NCI-H460 (cell line): Measurements from ENCODE around the gene CPNE4. TPM values are rescaled to one million over a fixed set of nuclear protein-coding genes. Genes with fewer than 3 reads are reported as not detected.

ENCODE experiments used
- DNase-seq: peaks from one replicate; pipeline ENCODE4 v3.0.0-alpha.2; 2016; ENCODE audit warnings: low read depth; ENCODE audit errors: extremely low read depth
- total RNA-seq: library from RNA; depleted of rRNA; stranded (reverse); fragments of >200 nt; shearing (Covaris generic); gene quantifications from 2 replicates; pipeline ENCODE4 v1.2.3, GENCODE V29; 2014

Gene CPNE4
- total RNA-seq, 1 experiment from 2014 or later = 0.54 TPM

DNA sequence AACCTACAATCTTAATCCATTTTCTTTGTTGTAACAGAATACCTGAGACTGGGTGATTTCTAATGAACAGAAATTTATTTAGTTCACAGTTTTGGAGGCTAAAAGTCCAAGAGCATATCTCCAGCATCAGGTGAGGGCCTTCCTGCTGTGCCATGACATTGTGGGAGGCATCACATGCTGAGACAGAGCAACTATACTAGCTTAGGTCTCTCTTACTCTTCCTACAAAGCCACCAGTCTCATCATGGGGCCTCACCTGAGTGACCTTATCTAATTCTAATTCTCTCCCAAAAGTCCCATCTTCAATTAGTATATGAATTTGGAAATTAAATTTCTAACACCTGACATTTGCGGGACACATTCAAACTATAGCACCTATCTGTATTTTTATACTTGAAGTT, 285.0 kb downstream of the CPNE4 start:
- DNase-seq = no peak

DNA sequence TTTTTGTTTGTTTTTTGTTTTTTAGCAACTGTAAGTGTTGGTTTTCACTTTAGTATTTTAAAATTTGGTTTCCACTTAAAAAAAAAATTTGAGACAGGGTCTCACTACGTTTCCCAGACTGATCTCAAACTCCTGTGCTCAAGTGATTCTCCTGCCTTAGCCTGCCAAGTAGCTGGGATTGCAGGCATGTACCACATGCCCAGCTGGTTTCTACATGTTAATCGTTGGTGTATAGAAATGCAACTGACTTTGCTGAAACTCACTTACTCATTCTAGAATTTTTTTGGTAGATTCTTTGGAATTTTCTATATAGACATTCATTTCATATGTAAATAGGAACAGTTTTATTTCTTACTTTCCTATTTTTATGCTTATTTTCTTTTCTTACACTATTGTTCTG, 287.3 kb downstream of the CPNE4 start:
- no peak for DNase-seq

DNA sequence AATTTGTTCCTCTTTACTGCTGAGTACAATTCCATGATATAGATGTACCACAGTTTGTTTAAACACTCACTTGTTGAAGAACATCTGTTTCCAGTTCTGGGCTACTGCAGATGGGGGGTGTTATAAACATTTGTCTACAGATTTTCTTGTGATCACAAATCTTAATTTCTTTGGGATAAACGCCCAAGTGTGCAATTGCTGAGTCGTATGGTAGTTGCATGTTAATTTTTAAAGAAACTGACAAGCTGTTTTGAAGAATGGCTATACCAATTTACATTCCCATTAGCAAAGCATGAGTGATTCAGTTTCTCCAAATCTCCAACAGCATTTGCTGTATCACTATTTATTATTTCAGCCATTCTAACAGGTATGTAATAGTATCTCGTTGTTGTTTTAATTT, 290.0 kb downstream of the CPNE4 start:
- DNase-seq = no peak

DNA sequence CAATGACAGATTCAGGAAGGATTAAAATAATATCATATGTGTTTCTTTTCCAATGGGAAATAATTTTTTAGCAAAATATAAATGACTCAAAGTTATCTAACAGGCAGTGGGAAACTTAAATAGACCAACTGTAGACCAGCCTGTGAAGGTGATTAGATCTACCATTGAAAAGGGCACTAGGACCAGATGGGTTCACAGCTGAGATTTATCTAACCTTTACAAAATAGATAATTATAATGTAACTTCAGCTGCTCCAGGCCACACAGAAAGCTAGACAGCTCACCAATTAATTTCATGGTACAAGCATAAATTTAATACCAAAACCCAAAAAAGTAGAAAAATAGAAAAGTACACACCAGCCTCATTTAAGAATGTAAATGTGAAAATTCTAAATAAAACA, 291.7 kb downstream of the CPNE4 start:
- DNase-seq = no peak

DNA sequence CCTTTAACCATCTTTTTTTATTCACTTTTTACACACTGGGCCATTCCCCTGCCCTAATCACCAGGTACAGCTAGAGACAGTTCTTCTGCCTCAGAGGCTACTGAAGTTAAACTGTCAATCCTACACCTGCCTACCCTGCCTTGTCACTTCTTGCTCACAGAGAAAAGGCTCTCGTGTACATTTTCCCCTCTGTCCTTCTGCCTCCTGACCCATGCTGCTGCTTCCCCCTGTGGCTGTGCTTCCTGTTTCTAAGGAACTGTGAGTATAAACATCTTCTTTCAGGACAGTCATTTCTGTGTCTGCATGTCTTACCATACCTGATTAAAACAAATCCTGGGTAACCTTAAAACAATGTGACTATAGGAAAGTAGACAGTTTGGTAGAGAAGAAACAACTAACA, 295.6 kb downstream of the CPNE4 start:
- no peak for DNase-seq

DNA sequence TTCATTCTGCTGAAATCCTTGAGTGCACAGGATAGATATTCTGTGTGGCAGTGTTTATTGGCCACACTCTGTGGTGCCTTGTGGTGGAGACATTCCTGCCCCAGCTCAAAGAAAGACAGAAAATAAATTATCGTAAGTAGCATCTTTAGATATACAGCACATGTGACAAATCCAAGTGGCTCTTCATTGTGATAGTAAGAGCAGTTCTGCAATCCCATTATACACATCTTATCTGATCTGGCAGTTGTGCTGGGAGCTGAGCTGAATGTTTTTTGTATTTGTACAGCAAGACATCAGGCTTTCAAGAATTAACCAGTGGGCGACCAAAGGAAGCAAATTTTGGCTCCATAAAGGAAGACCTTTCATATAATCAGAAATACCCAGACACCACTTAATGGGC, 296.7 kb downstream of the CPNE4 start:
- DNase-seq = no peak

DNA sequence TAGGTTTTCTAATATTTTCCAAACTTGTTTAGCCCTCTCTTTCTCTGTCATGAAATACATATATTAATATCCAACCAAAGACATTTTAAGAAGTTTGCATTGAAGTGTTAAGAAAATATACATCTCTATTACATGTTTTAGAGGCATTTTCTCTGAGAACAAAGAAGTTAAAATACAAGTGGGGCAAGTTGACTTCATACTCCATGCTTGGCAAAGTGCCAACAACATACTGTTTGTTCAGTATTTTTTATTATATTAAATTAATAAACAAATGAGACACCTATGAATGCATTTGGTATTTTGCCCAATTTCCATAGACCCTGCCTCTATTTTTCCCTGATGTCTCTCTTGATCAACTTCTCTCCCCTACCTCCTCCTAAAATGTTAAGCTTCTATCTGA, 299.3 kb downstream of the CPNE4 start:
- DNase-seq = no peak

DNA sequence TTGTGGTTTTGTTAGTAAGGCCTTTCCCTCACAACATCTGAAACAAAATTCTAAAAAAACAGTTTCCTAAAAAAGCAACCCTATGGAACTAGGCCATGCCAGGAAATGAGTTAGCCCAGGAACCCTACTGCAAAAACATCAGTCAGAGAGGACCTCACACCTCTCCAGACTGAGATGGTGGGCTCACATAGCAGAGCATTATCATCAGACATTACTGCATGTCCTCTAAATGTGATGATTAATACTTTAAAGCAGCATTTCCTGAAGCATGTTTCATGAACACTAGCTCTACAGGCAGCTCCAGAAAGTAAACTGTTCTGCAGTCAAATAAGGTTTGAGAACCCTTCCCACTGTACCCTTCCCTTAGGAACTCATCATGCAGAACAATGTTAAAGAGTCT, 299.7 kb downstream of the CPNE4 start:
- no peak for DNase-seq

DNA sequence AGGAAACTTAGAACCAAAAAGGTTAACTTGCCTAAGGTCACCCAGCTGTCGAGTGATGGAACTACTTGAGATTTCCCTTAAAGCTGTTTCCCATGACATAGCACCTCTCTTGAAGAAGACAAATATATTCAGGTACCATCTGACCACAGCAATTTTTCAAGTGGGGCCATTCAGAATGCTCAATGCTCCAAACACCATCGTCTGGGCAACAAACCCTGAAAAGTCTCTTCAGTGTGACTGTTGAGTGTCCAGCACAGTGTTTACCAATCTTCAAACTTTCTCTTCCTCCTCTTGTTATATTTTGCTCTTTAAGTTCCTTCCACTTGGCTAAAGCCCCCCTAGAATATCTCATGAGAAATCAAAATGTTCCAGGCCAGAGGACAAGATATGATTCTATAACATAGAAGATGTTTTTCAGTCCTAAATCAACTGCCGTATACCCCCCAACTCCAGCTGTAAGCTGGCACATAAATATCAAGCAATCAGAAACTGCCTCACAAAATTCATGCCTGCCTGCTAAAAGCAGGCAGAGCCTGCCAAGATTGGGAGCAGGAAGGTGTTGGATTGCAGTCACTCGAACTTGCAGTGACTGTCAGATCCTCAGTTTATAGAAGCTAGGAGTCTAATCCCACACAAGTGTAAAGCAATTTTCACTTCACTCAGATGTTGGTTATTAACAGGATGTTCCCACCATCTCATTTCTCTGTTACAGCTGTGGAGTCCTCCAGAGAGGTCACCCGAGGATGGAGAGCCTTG, 301.6 kb downstream of the CPNE4 start:
- DNase-seq = no peak

DNA sequence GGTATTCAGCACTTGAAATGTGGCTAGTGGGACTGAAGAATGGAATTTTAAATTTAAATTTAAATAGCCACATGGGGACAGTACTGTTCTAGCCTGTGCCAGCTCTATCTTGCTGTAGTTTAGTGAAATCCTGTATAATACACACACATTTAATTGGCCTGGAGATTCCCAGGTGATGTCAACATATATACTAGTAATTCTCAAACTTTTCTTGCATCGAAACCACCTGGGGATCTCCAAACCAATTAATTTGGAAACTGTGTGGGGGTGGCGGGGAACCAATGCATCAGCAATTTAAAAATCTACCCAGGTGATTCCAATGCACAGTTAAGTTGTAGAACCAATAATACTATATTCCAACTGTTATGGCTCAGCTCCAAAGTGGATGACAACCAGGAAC, 303.1 kb downstream of the CPNE4 start:
- DNase-seq = no peak

DNA sequence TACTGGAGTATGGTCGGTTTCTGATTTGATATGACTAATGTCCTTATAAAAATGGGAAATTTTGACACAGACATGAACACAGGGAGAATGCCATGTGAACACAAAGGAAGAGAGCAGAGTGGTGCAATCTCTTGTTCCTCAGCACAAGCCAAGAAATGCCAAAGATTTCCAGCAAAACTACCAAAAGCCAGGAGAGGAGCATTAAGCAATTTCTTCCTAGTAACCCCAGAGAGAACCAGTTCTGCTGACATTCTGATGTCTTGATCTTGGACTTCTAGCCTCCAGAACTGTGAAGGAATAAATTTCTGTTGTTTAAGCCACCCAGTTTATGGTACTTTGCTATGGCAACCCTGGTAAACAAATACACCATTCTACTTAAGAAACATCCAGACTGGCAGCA, 304.2 kb downstream of the CPNE4 start:
- no peak for DNase-seq

DNA sequence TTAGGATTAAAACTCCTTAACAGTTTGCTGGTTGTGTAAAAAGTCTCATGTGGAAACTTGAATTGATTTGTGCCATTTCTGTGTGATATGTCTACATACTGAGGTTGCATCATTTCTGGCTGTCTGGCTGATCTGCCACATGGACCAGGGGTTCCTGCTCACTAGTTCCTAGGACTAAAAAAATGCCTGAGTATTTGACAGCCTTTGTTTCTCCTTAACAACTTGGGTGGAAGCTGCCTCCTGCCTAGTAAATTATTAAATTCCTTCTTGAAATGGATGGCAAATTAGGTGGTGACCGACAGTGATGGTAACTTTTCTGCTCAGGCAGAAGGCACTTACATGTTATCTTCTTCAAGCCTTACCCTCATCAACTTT, 305.2 kb downstream of the CPNE4 start:
- DNase-seq = no peak

DNA sequence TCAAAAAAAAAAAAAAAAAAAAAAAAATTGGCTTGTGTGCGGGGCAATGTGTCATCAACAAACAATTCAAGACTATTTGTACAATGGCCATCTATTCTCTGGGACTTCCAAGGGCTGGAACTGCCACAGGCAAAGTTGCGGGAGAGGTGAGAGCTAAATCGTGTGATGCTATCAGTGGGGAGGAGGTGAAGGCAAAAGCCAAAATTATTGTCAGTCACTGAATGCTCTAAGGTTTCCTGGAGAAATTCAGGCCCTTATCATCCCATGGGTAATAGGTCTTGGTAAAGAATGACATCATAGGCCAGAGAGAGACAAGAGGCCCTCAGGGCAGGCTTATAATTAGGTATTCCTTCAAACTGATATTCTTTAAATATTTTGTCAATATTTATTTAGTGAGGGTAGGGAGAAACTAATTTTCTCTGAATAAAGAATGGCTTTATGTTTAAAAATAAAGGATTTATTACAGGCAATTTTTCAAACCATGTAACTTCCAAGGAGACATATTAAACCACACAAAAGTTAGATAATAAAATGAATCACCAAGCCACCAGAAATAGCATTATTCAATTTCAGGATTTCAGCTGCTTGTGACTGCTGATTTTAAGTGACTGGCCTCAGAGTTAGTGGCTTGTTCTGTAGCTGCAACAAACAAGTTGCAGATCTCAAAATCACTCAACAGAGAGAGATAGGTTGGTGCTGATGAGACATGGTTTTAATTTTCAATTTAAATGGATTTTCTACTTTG, 305.7 kb downstream of the CPNE4 start:
- DNase-seq = no peak

DNA sequence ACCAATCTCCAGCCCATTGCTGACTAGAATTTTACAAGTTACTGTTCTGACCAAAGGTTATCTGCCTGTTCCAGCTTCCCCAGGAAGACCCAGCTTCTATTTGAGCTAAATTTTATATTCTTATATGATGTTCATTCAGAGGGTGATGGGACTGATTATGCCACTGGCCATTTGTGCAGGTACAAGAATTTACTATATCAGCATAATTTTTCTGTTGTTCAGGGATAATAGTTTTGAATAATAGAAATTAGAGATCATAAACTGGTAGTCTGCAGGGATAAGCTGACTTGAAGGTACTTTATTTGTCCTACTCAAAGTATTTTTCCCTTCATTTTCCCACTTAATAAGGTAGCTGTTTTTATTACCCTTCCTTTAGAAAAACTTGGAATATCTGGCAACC, 309.4 kb downstream of the CPNE4 start:
- no peak for DNase-seq

DNA sequence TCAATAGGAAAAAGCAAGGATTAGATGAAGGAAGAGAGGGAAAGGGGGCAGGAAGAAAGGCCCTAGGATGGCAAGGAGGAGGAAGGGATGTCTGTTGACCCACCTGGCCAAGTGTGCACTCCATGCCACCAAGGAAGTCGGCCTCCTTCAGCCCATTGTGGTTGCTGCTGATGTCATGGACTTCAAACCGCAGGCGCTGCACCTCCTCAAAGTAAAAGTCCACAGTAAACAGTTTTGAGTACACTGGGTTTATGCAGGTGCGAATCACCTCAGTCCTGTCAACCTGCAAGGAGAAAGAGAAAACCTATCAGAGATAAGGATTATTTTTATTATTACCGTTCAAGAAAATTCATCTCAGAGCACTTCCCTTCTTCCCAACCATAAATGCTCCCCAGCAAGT, 311.5 kb downstream of the CPNE4 start:
- DNase-seq = no peak

DNA sequence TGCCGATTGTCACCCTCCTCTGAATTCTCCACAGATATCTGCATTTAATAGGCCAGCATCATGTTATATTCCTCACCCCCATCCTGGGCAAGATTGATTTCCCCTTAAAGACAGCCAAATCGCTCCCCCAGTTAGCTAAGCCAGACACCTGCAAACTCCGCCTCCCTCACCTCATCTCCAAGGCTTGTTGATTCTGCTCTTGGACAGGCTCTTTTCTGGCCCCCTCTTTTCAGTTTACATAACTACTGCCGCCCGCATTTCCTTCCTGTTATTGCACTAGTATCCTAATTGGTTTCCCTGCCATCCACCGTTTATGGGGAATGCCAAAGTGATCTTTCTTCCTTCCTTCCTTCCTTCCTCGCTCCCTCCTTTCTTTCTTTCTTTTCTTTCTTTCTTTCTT, 317.3 kb downstream of the CPNE4 start:
- no peak for DNase-seq

DNA sequence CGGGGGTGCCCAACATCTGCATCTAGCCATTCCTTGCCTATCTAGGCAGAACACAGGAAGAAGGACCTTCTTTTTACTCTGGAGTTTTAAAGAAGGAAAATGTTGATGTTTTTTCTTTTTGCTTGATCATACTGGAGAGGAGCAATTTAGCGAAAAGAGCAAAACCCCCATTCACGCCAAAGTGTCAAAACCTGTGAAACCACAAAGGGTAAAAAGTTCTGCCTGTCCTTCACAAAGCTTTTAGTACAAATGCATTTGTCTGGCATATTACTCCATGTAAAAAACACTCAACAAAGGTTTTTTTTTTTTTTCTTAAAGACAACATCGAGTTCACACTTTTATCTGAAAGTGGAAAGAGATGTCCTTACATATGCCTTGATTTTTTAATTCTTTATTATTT, 317.9 kb downstream of the CPNE4 start:
- no peak for DNase-seq

DNA sequence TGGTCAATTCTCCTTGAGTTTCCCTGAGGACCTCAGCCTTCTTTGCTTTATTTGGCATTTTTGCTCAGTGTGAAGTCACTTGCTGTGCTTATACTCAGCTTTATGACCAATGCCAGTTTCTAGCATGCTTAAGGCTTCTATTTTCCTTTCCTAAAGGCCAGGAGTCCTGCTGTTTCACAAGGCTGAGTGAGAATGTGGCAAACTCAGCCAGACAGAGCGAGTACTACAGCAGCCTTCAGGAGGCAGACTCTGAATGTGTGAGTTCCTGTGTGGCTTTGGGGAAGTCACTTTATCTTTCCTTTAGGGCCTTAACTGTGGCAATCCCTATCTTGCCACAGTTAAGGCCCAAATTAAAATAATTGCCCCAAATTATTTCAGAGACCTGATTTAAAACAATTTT, 318.8 kb downstream of the CPNE4 start:
- no peak for DNase-seq

DNA sequence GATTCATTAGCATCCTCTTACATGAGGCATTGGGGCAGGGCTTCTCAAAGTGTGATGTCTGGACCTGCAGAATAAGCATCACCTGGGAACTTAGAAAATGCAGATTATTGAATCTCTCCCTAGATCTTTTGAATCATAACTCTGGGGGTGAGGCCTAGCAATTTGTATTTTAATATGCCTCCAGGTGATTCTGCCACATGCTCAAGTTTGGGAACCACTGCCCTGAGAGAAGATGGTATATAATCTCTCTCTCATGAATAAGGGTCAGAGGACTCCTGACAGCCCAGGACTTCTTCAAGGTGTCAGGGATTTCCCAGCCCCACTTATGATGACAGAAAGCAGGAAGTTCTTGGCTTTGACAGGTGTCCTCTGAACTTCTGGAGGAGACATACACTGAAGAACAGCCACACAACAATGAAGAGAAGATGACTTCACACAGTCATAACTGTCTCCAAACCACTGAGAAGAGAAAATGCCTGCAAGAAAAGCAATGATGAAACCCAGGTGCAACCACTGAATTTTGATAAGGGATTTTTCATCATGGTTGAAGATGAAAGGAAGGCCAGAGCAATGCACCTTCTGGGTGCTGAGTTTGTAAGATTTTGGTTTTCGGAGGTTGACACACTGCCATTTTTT, 320.1 kb downstream of the CPNE4 start:
- DNase-seq = no peak

DNA sequence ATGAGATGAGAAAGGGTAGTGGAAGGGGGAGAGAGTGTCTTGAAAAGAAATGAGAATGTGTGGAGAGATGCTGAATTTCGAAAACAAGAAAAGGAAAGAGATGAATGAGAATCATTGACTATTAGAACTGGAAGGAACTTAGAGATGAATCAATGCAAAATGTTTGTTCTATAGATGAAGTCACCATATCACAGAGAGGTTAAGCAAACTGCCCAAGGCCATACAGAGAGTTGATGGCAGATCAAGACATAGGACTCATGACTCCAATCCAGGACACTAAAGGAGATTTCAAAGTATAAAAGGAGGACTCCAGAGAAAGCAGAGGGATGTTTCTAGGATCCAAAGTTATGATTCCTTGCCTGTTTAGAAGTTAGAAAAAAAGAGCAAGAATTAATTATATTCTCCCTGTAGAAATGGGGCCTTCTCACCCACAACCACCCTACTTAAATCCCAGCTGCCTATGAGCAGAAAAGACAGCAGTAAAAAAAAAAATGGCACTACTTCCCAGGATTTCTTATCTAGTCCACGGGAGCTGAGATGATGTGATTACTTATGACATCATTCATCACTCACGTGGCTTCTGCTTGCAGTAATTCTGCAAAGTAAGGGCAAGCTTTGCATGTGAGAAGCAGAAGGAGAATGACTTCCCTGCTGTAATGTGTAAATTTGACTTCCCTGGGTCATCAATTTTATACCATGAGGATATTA, 321.2 kb downstream of the CPNE4 start:
- no peak for DNase-seq

DNA sequence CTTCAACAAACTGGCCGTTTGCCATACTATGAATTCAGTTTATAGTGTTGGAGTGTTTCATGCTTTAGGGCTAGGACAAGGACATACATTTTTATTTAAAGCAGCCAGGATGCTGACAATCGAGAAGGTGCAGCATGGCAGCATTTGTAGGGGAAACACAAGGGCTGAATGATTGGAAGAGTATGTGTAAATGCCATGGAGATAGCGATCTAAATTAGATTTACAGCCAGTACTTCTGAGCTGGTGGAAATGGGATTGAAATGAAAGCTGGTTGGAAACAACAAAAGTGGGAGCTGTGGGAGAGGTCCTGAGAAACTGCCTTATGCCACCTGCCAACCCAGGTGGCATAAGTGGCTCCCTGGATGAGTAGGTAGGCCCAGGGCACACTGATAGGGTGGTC, 322.2 kb downstream of the CPNE4 start:
- no peak for DNase-seq
